Right lung (tissue), 5 donors: ENCODE measurements around the gene PEAK3. TPM values are rescaled to one million over a fixed set of nuclear protein-coding genes. Genes with fewer than 3 reads are reported as not detected.

Experiments
- DNase-seq, 2 donors: peaks; one replicate each; pipeline ENCODE4 v3.0.0-alpha.2; 2013
- polyA plus RNA-seq, 5 donors: library from polyadenylated mRNA; unstranded; fragments of 120-200 nt; gene quantifications; one replicate each; pipeline versions ENCODE4 v1.2.1 to v1.2.3, GENCODE V29; 2013; ENCODE audit warnings: inconsistent platforms in 1 of 5, low replicate concordance in 1 of 5; ENCODE audit not compliant: insufficient read length in 5 of 5, insufficient read depth in 1 of 5

The PEAK3 gene
- polyA plus RNA-seq, 5 donors = 0.11 to 0.22 (median 0.18) TPM; not detected in 1

DNA sequence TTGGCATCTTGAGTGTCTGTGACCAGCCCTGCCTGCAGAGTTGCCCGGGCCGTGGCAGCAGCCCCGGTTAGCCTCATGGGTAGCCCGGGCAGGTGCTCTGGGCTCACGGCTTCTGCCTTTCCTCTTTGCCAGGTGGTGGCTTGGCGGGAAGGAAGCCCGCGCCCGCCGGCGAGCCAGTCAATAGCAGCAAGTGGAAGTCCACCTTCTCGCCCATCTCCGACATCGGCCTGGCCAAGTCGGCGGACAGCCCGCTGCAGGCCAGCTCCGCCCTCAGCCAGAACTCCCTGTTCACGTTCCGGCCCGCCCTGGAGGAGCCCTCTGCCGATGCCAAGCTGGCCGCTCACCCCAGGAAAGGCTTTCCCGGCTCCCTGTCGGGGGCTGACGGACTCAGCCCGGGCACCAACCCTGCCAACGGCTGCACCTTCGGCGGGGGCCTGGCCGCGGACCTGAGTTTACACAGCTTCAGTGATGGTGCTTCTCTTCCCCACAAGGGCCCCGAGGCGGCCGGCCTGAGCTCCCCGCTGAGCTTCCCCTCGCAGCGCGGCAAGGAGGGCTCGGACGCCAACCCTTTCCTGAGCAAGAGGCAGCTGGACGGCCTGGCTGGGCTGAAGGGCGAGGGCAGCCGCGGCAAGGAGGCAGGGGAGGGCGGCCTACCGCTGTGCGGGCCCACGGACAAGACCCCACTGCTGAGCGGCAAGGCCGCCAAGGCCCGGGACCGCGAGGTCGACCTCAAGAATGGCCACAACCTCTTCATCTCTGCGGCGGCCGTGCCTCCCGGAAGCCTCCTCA is 55.7 kb downstream of the PEAK3 start:
- no peak for DNase-seq

GRCh38 chr19:2225415-2226050 is 56.4 kb downstream of the PEAK3 start:
- DNase-seq = no peak

DNA sequence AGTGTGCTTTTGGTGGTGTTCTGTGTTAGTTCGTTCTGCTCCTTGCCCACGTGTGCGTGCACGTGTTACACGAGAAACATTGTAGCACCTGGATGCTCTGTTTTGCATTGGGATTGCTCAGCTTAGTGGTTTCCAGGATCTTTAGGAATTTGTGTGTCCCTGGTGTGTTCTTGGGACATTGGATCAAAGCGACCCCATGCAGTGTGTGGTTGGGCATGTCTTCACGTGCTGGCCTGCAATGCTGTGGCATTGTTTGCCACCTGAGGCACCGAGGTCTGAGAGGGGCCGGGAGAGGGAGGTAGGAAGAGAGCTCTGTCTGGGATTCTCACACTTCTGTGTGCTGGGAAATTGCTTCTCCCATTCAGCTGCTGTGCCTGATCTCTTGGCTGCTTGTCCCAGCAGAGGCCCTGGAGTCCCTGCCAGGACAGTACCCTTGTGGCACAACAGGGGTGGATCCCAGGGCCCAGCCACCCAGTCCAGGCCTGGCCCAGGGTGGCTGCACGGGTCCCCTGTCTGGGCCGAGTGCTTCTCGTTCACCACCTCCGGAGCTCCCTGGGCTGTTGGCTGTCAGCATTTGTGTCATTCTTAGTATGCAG is 57.1 kb downstream of the PEAK3 start:
- DNase-seq = no peak

Other genes starting within 250 kb of the PEAK3 start
- gene MKNK2, start 230.9 kb downstream of the PEAK3 start, polyA plus RNA-seq = 100 to 1,000 TPM in 1 of 5 donors, 10 to 100 TPM in 4; 51.7 to 124 (median 77.8) TPM
- 10 to 100 TPM; 17.5 to 31.4 (median 24.1) TPM for gene MOB3A, start 185.8 kb downstream of the PEAK3 start, polyA plus RNA-seq
- 1 to 10 TPM; 5.5 to 7.2 (median 6.2) TPM for gene IZUMO4, start 185.3 kb downstream of the PEAK3 start, polyA plus RNA-seq
- 10 to 100 TPM; 56.7 to 90.8 (median 67.7) TPM for gene AP3D1, start 130.6 kb downstream of the PEAK3 start, polyA plus RNA-seq
- 10 to 100 TPM; 17.0 to 22.3 (median 19.2) TPM for gene DOT1L, start 118.2 kb downstream of the PEAK3 start, polyA plus RNA-seq
- gene PLEKHJ1, start 45.8 kb downstream of the PEAK3 start, polyA plus RNA-seq = 10 to 100 TPM; 39.5 to 76.7 (median 50.7) TPM
- 10 to 100 TPM; 49.2 to 98.0 (median 68.6) TPM for gene SF3A2, start 45.4 kb downstream of the PEAK3 start, polyA plus RNA-seq
- 1 to 10 TPM; 1.1 to 5.2 (median 2.9) TPM for gene AMH, start 32.9 kb downstream of the PEAK3 start, polyA plus RNA-seq
- gene JSRP1, start 25.8 kb downstream of the PEAK3 start, polyA plus RNA-seq = 1 to 10 TPM in 1 of 5 donors, under 1 TPM in 3, not detected in 1; 0.29 to 6.3 (median 0.53) TPM
- gene LINGO3, start 26.0 kb upstream of the PEAK3 start, polyA plus RNA-seq = under 1 TPM in 3 of 5 donors, not detected in 2; 0.08 to 0.16 (median 0.08) TPM
- gene LSM7, start 46.4 kb upstream of the PEAK3 start, polyA plus RNA-seq = 100 to 1,000 TPM in 2 of 5 donors, 10 to 100 TPM in 3; 89.7 to 151 (median 99.2) TPM
- gene SPPL2B, start 46.5 kb upstream of the PEAK3 start, polyA plus RNA-seq = 100 to 1,000 TPM in 1 of 5 donors, 10 to 100 TPM in 4; 45.4 to 107 (median 76.0) TPM
- gene TMPRSS9, start 78.1 kb upstream of the PEAK3 start, polyA plus RNA-seq = under 1 TPM; 0.24 to 0.91 (median 0.52) TPM
- 100 to 1,000 TPM in 1 of 5 donors, 10 to 100 TPM in 4; 48.1 to 108 (median 65.5) TPM for gene TIMM13, start 145.4 kb upstream of the PEAK3 start, polyA plus RNA-seq
- 10 to 100 TPM; 58.1 to 83.0 (median 63.9) TPM for gene LMNB2, start 174.8 kb upstream of the PEAK3 start, polyA plus RNA-seq
- 10 to 100 TPM in 3 of 5 donors, 1 to 10 TPM in 2; 8.1 to 17.1 (median 12.9) TPM for gene GADD45B, start 194.0 kb upstream of the PEAK3 start, polyA plus RNA-seq